ENCODE results near the gene CISH.

- TF ChIP-seq CTCF (IDR thresholded peaks at IDR 0.05; ENCODE audit: insufficient read depth, low read length, poor library complexity, severe bottlenecking): no peak
- TF ChIP-seq EZH2phosphoT487 (conservative IDR thresholded peaks at IDR 0.05; ENCODE audit: low read length): no peak
Observed at GRCh38 chr3:50604628-50605588, 6.7 kb downstream of the CISH start.
